ENCODE measurements around the gene DBNDD1.

DNA sequence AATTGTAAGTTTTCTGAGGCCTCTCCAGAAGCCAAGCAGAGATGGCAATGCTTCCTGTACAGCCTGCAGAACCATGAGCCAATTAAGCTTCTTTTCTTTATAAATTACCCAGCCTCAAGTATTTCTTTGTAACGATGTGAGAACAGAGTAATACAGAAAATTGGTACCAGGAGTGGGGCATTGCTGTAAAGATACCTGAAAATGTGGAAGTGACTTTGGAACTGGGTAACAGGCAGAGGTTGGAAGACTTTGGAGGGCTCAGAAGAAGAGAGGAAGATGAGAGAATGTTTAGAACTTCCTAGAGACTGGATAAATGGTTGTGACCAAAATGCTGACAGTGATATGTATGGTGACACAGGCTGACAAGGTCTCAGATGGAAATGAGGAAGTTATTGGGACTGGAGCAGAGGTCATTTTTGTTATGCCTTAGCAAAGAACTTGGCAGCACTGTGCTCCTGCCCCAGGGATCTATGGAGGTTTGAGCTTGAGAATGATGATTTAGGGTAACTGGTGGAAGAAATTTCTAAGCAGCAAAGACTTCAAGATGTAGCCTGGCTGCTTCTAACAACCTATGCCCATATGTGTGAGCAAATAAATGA lies 34.7 kb upstream of the DBNDD1 start:
- no peak for TF ChIP-seq POLR2AphosphoS5 (IDR thresholded peaks at IDR 0.05)
- TF ChIP-seq, protein P1, sequence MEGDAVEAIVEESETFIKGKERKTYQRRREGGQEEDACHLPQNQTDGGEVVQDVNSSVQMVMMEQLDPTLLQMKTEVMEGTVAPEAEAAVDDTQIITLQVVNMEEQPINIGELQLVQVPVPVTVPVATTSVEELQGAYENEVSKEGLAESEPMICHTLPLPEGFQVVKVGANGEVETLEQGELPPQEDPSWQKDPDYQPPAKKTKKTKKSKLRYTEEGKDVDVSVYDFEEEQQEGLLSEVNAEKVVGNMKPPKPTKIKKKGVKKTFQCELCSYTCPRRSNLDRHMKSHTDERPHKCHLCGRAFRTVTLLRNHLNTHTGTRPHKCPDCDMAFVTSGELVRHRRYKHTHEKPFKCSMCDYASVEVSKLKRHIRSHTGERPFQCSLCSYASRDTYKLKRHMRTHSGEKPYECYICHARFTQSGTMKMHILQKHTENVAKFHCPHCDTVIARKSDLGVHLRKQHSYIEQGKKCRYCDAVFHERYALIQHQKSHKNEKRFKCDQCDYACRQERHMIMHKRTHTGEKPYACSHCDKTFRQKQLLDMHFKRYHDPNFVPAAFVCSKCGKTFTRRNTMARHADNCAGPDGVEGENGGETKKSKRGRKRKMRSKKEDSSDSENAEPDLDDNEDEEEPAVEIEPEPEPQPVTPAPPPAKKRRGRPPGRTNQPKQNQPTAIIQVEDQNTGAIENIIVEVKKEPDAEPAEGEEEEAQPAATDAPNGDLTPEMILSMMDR (IDR thresholded peaks at IDR 0.05) = no peak
- no peak for TF ChIP-seq POLR2A (IDR thresholded peaks at IDR 0.05)
